Peyer's patch (tissue), 4 donors: ENCODE measurements around the gene CRACDL. TPM values are rescaled to one million over a fixed set of nuclear protein-coding genes. Genes with fewer than 3 reads are reported as not detected.

Experiments used
- DNase-seq, 3 donors: peaks; one replicate each; pipeline ENCODE4 v3.0.0-alpha.2; 2017 to 2019
- H3K27ac ChIP-seq, 4 donors: fragments of 200-600 bp; sonication (generic); one replicate each; pipeline ENCODE4 v1.5.1; 2016 to 2019
- H3K27me3 ChIP-seq, 2 donors: fragments of 200-600 bp; sonication (generic); one replicate each; pipeline ENCODE4 v1.5.1; 2019
- H3K36me3 ChIP-seq, 3 donors: fragments of 200-600 bp; sonication (generic); one replicate each; pipeline ENCODE4 v1.5.1; 2016 to 2019
- H3K4me1 ChIP-seq, 4 donors: fragments of 200-600 bp; sonication (generic); one replicate each; pipeline ENCODE4 v1.5.1; 2016 to 2019
- H3K4me3 ChIP-seq, 4 donors: fragments of 200-600 bp; sonication (generic); 1 replicate in 3 of 4; 2 replicates in 1 of 4; pipeline ENCODE4 v1.5.1; 2016 to 2019; ENCODE audit warnings: mild to moderate bottlenecking in 1 of 4
- H3K9me3 ChIP-seq, 4 donors: fragments of 200-600 bp; sonication (generic); one replicate each; pipeline ENCODE4 v1.5.1; 2016 to 2019; ENCODE audit warnings: mild to moderate bottlenecking in 1 of 4
- POLR2A ChIP-seq, 2 donors: fragments of 450-650 bp; IDR thresholded peaks; one replicate each; pipeline ENCODE4 v1.5.1; 2017; ENCODE audit warnings: antibody characterized with exemption in 2 of 2, mild to moderate bottlenecking in 2 of 2, moderate library complexity in 2 of 2
- total RNA-seq, 4 donors: library from RNA; depleted of rRNA; stranded (reverse); fragments of >200 nt; gene quantifications; one replicate each; pipeline ENCODE4 v1.1.0, GENCODE V29; 2016
- TF ChIP-seq, protein P1 (sequence below), 6 experiments: fragments of 450-650 bp in 4 of 6; fragments of 200-600 bp in 2 of 6; sonication (generic) in 1 of 6; IDR thresholded peaks; one replicate each; pipeline ENCODE4 v1.5.1; 2017 to 2019; ENCODE audit warnings: antibody characterized with exemption in 6 of 6, mild to moderate bottlenecking in 3 of 6, moderate library complexity in 1 of 6

CRACDL gene
- total RNA-seq, 4 donors from 2014 or later, result 3.3 to 36.5 (median 10.2) TPM

DNA sequence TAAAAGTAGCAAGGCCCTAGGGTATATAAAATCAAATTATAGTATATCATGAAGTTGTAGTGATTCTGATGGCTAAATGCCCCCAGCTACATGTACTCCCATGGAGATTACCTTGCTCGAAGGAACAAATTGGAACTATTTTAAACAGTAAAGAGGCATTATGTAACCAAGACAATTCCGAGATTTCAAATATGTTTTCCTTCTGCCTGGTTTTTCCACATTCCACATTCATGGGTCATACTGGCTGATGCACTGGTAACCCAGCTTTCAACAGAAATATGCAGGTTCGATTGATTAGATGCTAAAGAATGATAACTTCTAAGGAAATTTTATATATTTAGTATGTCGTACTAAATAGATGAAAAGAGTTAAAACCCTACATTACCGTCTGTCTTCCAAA, 142.8 kb downstream of the CRACDL start:
- H3K4me3 ChIP-seq, result no peak overlapping the region
- no peaks in the 10 kb centered on the region for H3K4me1 ChIP-seq
- peaks cover 0 to 20% (median 0%) of the 10 kb centered on the region in 3 donors for H3K36me3 ChIP-seq
- H3K27ac ChIP-seq, result no peak overlapping the region
- no peaks in the 10 kb centered on the region for H3K9me3 ChIP-seq
- no peaks in the 10 kb centered on the region for H3K27me3 ChIP-seq
- no peak for DNase-seq
- no peak for TF ChIP-seq POLR2A (IDR thresholded peaks at IDR 0.05)
- TF ChIP-seq, protein P1, sequence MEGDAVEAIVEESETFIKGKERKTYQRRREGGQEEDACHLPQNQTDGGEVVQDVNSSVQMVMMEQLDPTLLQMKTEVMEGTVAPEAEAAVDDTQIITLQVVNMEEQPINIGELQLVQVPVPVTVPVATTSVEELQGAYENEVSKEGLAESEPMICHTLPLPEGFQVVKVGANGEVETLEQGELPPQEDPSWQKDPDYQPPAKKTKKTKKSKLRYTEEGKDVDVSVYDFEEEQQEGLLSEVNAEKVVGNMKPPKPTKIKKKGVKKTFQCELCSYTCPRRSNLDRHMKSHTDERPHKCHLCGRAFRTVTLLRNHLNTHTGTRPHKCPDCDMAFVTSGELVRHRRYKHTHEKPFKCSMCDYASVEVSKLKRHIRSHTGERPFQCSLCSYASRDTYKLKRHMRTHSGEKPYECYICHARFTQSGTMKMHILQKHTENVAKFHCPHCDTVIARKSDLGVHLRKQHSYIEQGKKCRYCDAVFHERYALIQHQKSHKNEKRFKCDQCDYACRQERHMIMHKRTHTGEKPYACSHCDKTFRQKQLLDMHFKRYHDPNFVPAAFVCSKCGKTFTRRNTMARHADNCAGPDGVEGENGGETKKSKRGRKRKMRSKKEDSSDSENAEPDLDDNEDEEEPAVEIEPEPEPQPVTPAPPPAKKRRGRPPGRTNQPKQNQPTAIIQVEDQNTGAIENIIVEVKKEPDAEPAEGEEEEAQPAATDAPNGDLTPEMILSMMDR (IDR thresholded peaks at IDR 0.05), result no peak

DNA sequence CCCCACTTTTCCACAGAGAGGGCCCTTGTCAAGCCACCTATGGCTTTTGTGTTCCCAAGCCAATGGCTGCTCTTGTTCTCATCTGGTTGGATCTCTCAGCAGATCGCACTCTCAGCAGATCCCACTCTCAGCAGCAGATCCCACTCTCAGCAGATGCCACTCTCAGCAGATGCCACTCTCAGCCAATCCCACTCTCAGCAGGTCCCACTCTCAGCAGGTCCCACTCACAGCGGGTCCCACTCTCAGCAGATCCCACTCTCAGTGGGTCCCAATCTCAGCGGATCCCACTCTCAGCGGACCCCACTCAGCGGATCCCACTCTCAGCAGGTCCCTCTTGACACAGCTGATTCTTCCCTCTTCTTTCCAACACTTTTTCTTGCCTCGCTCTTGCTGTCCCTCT, 145.8 kb downstream of the CRACDL start:
- no peak for DNase-seq
- Histone ChIP-seq H3K27ac (no peak overlapping the region), H3K4me3 (no peak overlapping the region), H3K9me3 (no peaks in the 10 kb centered on the region), H3K27me3 (no peaks in the 10 kb centered on the region), H3K36me3 (peaks cover 0 to 15% (median 0%) of the 10 kb centered on the region in 3 donors), H3K4me1 (no peaks in the 10 kb centered on the region)
- TF ChIP-seq, protein P1 (IDR thresholded peaks at IDR 0.05), result no peak
- no peak for TF ChIP-seq POLR2A (IDR thresholded peaks at IDR 0.05)

DNA sequence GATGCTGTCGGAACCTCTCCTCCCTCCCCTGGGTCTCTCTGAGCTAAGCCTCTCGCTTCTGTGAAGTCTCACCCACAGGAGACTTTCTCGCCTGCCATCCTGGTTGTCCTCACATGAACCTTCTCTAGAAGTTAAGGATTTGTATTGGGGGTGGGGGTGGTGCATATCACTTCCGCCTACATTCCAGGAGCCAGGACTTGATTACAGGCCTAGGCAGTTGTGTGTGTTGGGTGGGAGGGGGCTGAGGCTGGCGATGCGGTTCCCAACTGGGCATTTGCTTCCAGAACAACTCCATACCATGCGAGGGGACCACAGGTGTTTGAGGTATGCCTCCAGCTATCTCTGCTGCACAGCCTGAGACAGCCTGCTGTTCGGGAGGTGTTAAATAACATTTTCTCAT, 148.3 kb downstream of the CRACDL start:
- Histone ChIP-seq H3K4me3 (no peak overlapping the region), H3K36me3 (peaks cover 0 to 5% (median 0%) of the 10 kb centered on the region in 3 donors)
- TF ChIP-seq, protein P1 (IDR thresholded peaks at IDR 0.05), result no peak
- TF ChIP-seq POLR2A (IDR thresholded peaks at IDR 0.05), result no peak

DNA sequence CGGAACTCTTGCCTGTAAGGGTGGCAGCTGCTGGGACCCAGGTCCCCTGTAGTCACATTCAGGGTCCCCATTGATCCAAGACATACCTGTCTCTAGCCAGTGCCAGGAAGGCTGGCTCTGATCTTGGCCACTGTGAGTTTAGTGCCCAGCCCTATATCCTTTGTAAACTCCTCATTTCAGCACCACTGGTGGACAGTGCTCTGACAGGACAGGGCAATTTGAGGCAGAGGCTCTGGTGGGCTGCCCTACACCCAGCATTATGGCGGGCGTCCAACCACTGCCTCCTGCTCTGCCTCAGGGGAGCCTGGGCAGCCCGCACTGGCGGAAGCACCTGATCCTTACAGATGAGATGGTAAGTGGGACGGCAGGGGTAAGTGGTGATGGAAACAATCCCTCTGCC, 149.8 kb downstream of the CRACDL start:
- no peak for DNase-seq
- Histone ChIP-seq H3K4me1 (no peaks in the 10 kb centered on the region), H3K4me3 (no peak overlapping the region), H3K27me3 (no peaks in the 10 kb centered on the region), H3K27ac (no peak overlapping the region), H3K9me3 (peaks cover 0 to 9% (median 0%) of the 10 kb centered on the region in 4 donors), H3K36me3 (no peaks in the 10 kb centered on the region)
- TF ChIP-seq, protein P1 (IDR thresholded peaks at IDR 0.05), result no peak
- no peak for TF ChIP-seq POLR2A (IDR thresholded peaks at IDR 0.05)

More for the DNA sequence above, 148.3 kb downstream of the CRACDL start:
- no peak for DNase-seq
- H3K9me3 ChIP-seq, result peaks cover 0 to 2% (median 0%) of the 10 kb centered on the region in 4 donors
- H3K4me1 ChIP-seq, result no peaks in the 10 kb centered on the region
- H3K27me3 ChIP-seq, result no peaks in the 10 kb centered on the region
- no peak overlapping the region for H3K27ac ChIP-seq

DNA sequence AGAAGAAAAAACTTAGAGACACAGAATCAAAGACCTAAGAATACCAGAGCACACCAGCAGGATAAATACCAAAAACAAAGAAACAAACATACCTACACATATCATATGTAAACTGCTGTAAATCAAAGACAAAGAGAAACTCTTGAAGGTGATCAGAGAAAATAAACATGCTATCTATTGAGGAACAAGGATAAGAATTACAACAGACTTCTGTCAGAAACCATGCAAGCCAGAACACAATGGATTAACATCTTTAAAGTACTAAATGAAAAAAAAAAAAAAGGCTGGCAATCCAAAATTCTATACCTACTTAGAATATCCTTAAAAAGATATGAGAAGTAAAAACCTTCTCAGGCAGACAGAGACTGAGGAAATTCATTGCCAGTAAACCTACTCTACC, 153.5 kb downstream of the CRACDL start:
- Histone ChIP-seq H3K36me3 (no peaks in the 10 kb centered on the region), H3K4me1 (no peaks in the 10 kb centered on the region), H3K27me3 (no peaks in the 10 kb centered on the region), H3K4me3 (no peak overlapping the region), H3K9me3 (peaks cover 0 to 9% (median 0%) of the 10 kb centered on the region in 4 donors), H3K27ac (no peak overlapping the region)
- no peak for TF ChIP-seq POLR2A (IDR thresholded peaks at IDR 0.05)
- TF ChIP-seq, protein P1 (IDR thresholded peaks at IDR 0.05), result no peak
- DNase-seq, result no peak

DNA sequence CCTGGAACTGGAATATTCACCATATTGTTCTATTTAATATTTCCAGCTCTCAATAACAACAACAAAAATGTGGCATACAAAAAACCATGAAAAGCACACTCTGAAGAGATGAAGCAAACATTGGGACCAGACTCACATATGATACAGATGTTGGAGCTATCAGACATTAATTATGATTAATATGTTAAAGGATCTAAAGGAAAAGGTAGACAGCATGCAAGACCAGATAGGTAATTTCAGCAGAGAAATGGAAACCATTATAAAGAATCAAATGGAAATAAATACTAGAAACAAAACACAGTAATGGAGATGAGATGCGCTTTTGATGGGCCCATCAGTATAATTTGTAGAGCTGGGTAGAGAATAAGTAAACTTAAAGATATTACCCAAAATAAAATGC, 154.2 kb downstream of the CRACDL start:
- no peak overlapping the region for H3K27ac ChIP-seq
- DNase-seq, result no peak
- H3K9me3 ChIP-seq, result peaks cover 0 to 9% (median 0%) of the 10 kb centered on the region in 4 donors
- TF ChIP-seq, protein P1 (IDR thresholded peaks at IDR 0.05), result no peak
- no peak for TF ChIP-seq POLR2A (IDR thresholded peaks at IDR 0.05)
- no peaks in the 10 kb centered on the region for H3K36me3 ChIP-seq
- H3K4me3 ChIP-seq, result no peak overlapping the region
- no peaks in the 10 kb centered on the region for H3K27me3 ChIP-seq
- H3K4me1 ChIP-seq, result no peaks in the 10 kb centered on the region
